GM21619 (cell line): ENCODE data around the gene OR7G3.
A peak's percentile ranks its signal among the peaks of the same experiment; 100 is the strongest.

Source experiments
- ATAC-seq: cut with Tn5 transposase; IDR thresholded peaks from one replicate; pipeline ENCODE4 v1.9.1; 2021; ENCODE audit not compliant: unreplicated experiment

Gene OR7G3

GRCh38 chr19:9126900-9127405 is at the start of gene OR7G3:
TSS of gene OR7G3 (minus strand) at chr19:9126950. CDS start at chr19:9126950, 0 bp downstream.
- ATAC-seq, result no peak

- no peak for ATAC-seq
Measured at GRCh38 chr19:9175326-9175725, 48.6 kb upstream of the OR7G3 start.

GRCh38 chr19:9171393-9171991 is 44.7 kb upstream of the OR7G3 start:
- no peak for ATAC-seq

- ATAC-seq, result no peak
Measured at GRCh38 chr19:9166846-9167245, 40.1 kb upstream of the OR7G3 start.

- no peak for ATAC-seq
Measured at GRCh38 chr19:9165261-9165660, 38.5 kb upstream of the OR7G3 start.

GRCh38 chr19:9161427-9161826 is 34.7 kb upstream of the OR7G3 start:
- no peak for ATAC-seq

- ATAC-seq, result no peak
Measured at GRCh38 chr19:9159891-9160290, 33.1 kb upstream of the OR7G3 start.

- ATAC-seq, result no peak
Measured at GRCh38 chr19:9156304-9156703, 29.6 kb upstream of the OR7G3 start.

- no peak for ATAC-seq
Measured at GRCh38 chr19:9155591-9155990, 28.8 kb upstream of the OR7G3 start.

- ATAC-seq, result no peak
Measured at GRCh38 chr19:9151367-9151766, 24.6 kb upstream of the OR7G3 start.

GRCh38 chr19:9150650-9151049 is 23.9 kb upstream of the OR7G3 start:
- ATAC-seq, result no peak

GRCh38 chr19:9149997-9150396 is 23.2 kb upstream of the OR7G3 start:
- no peak for ATAC-seq

- no peak for ATAC-seq
Measured at GRCh38 chr19:9148697-9149096, 21.9 kb upstream of the OR7G3 start.

- no peak for ATAC-seq
Measured at GRCh38 chr19:9146882-9147281, 20.1 kb upstream of the OR7G3 start.

- no peak for ATAC-seq
Measured at GRCh38 chr19:9144920-9145319, 18.2 kb upstream of the OR7G3 start.

- ATAC-seq, result peak; percentile 94
Measured at GRCh38 chr19:9140159-9140874, 13.6 kb upstream of the OR7G3 start, which contains the start of gene ZNF317. TSS of gene ZNF317 (plus strand) at chr19:9140397. CDS start at chr19:9156017, 15,620 bp downstream.

GRCh38 chr19:9139609-9140158 is 12.9 kb upstream of the OR7G3 start:
- ATAC-seq, result peak; percentile 4

- ATAC-seq, result no peak
Measured at GRCh38 chr19:9132422-9132821, 5.7 kb upstream of the OR7G3 start.

GRCh38 chr19:9130965-9131364 is 4.2 kb upstream of the OR7G3 start:
- ATAC-seq, result no peak

GRCh38 chr19:9128171-9128570 is 1.4 kb upstream of the OR7G3 start:
- no peak for ATAC-seq

GRCh38 chr19:9116547-9116946 is 10.2 kb downstream of the OR7G3 start:
- ATAC-seq, result no peak

GRCh38 chr19:9115307-9115813 is 11.4 kb downstream of the OR7G3 start, which contains the start of gene OR7G1:
TSS of gene OR7G1 (minus strand) at chr19:9115763. CDS start at chr19:9115763, 0 bp downstream.
- ATAC-seq, result no peak
